Heart left ventricle (tissue), 16 donors: ENCODE data around the gene SLC39A13. TPM values are rescaled to one million over a fixed set of nuclear protein-coding genes. Genes with fewer than 3 reads are reported as not detected.

ENCODE experiments used
- ATAC-seq, 4 donors: fragments of 200-7000 bp; cut with Tn5 transposase; one replicate each; pipeline ENCODE4 v1.9.1; 2020 to 2022; ENCODE audit warnings: moderate library complexity in 4 of 4, mild to moderate bottlenecking in 3 of 4, moderate number of reproducible peaks in 1 of 4
- DNase-seq, 5 donors: peaks; one replicate each; pipeline ENCODE4 v3.0.0-alpha.2; 2020
- H3K27ac ChIP-seq, 12 donors: fragments of 200-600 bp; sonication (generic) in 4 of 12; one replicate each; pipeline versions ENCODE4 v1.5.0 to v1.8.0; 2016 to 2022; ENCODE audit warnings: mild to moderate bottlenecking in 2 of 12
- H3K27me3 ChIP-seq, 9 donors: fragments of 200-600 bp; sonication (generic) in 2 of 9; one replicate each; pipeline versions ENCODE4 v1.5.1 to v1.8.0; 2016 to 2022; ENCODE audit warnings: mild to moderate bottlenecking in 3 of 9
- H3K36me3 ChIP-seq, 9 donors: fragments of 200-600 bp; sonication (generic) in 2 of 9; one replicate each; pipeline versions ENCODE4 v1.5.0 to v1.8.0; 2018 to 2022; ENCODE audit warnings: mild to moderate bottlenecking in 2 of 9
- H3K4me1 ChIP-seq, 12 donors: fragments of 200-600 bp; sonication (generic) in 4 of 12; one replicate each; pipeline versions ENCODE4 v1.5.0 to v1.8.0; 2016 to 2022; ENCODE audit warnings: mild to moderate bottlenecking in 3 of 12
- H3K4me3 ChIP-seq, 12 donors: fragments of 200-600 bp; sonication (generic) in 4 of 12; one replicate each; pipeline versions ENCODE4 v1.5.0 to v1.8.0; 2017 to 2022; ENCODE audit warnings: mild to moderate bottlenecking in 9 of 12, moderate library complexity in 4 of 12
- H3K9me3 ChIP-seq, 12 donors: fragments of 200-600 bp; sonication (generic) in 4 of 12; one replicate each; pipeline versions ENCODE4 v1.5.0 to v1.8.0; 2016 to 2022; ENCODE audit warnings: mild to moderate bottlenecking in 1 of 12
- CTCF ChIP-seq, 12 donors: fragments of 200-600 bp; sonication (generic) in 4 of 12; IDR thresholded peaks; one replicate each; pipeline versions ENCODE4 v1.5.0 to v1.8.0; 2018 to 2022; ENCODE audit warnings: antibody characterized with exemption in 12 of 12, mild to moderate bottlenecking in 5 of 12
- POLR2A ChIP-seq, 2 donors: fragments of 450-650 bp; IDR thresholded peaks; one replicate each; pipeline ENCODE4 v1.6.1; 2017; ENCODE audit warnings: antibody characterized with exemption in 2 of 2, mild to moderate bottlenecking in 2 of 2, moderate library complexity in 2 of 2
- WGBS, 4 donors: extraction: QIAGEN DNeasy Blood & Tissue Kit in 2 of 4; methylation state at CpG; one replicate each; pipeline versions ENCODE4 v1.1.5 to v1.1.7; 2013 to 2018; 5-methylcytosine and 5-hydroxymethylcytosine counted together
- intact Hi-C, 10 donors: fragments of 100-400 bp; cut with DNase I; formaldehyde crosslinking; loops; one replicate each; pipeline versions ENCODE4 v1.11.1 to v1.14.2; 2022
- polyA plus RNA-seq, 2 donors: library from polyadenylated mRNA; stranded (reverse); fragments of 200-250 nt; gene quantifications; one replicate each; pipeline ENCODE4 v1.2.3, GENCODE V29; 2013
- total RNA-seq, 9 donors: library from RNA; depleted of rRNA in 2 of 9; stranded (reverse); fragments of >200 nt in 2 of 9; fragmentation: NEBNext Ultra II Directional in 3 of 9; extraction: Animal tissue kit (Norgen Biotek cat#: 25700) in 3 of 9; gene quantifications; one replicate each; pipeline versions ENCODE4 v1.1.0 to v1.2.4, GENCODE V29; 2016 to 2023
- donor health status: ischemic (EF 13 %, LVEDD 7.1; RV severe dilation, severe dysfunction).
- donor health status: healthy with polysubstance abuse.
- donor health status: DM: no; HTN: yes; CAD: no.
- donor health status: DM: no; HTN: no; CAD: no.
- donor health status: ischemic (EF 25% LVEDD 6.9; RV normal size, moderate dysfunction).
- donor health status: ischemic (EF 25% LVEDD 5.7; RV mildly dilated, moderate dysfunction).
- donor health status: healthy.
- donor health status: DM: yes; HTN: yes; CAD: no.
- donor health status: ischemic (EF 35%, LVEDD 5.7; RV mildly dilated, moderate dysfunction).
- donor health status: nonischemic (EF 11% LVEDD 7.7; RV severe dilation, severe dysfunction).
- donor health status: DM: yes; HTN: yes; CAD: no.
- donor health status: PGD.
- donor health status: ischemic (EF 29% LVEDD 5.4; RV normal size, mild dysfunction).
- donor health status: nonischemic (EF 23%, LVEDD 6.1; RV moderate dilation, normal function).

SLC39A13 gene
- total and polyA plus RNA-seq, 11 donors, result 33.5 to 97.3 (median 48.1) TPM

- peak overlapping the region in 5 of 12 donors; percentile 17 to 76 (median 48) for H3K27ac ChIP-seq
- intact Hi-C loops, result no loop called here
- TF ChIP-seq CTCF (IDR thresholded peaks at IDR 0.05) (no peak), POLR2A (IDR thresholded peaks at IDR 0.05) (no peak)
- 77 to 82% (median 80%) methylated on average over 12 of the region's 12 CpGs for WGBS, 4 donors
- H3K36me3 ChIP-seq, result no peaks in the 10 kb centered on the region
- no peak overlapping the region for H3K4me3 ChIP-seq
- ATAC-seq (peak in 2 of 4 donors; percentile 18 to 33), DNase-seq (peak in 1 of 5 donors; percentile 9)
- no peaks in the 10 kb centered on the region for H3K27me3 ChIP-seq
- no peaks in the 10 kb centered on the region for H3K9me3 ChIP-seq
- H3K4me1 ChIP-seq, result peaks cover 0 to 13% (median 0%) of the 10 kb centered on the region in 12 donors
These were observed 34.8 kb downstream of the SLC39A13 start for GRCh38 chr11:47443028-47443700.

- H3K9me3 ChIP-seq, result no peaks in the 10 kb centered on the region
- H3K4me3 ChIP-seq, result no peak overlapping the region
- TF ChIP-seq CTCF (IDR thresholded peaks at IDR 0.05), result no peak
- no peak for TF ChIP-seq POLR2A (IDR thresholded peaks at IDR 0.05)
- WGBS, 4 donors, result 69 to 84% (median 78%) methylated on average over 3 of the region's 3 CpGs
- no peaks in the 10 kb centered on the region for H3K27me3 ChIP-seq
- no peak overlapping the region for H3K27ac ChIP-seq
- ATAC-seq (no peak), DNase-seq (no peak)
- peaks cover 0 to 16% (median 2%) of the 10 kb centered on the region in 12 donors for H3K4me1 ChIP-seq
- intact Hi-C loops, result no loop called here
- H3K36me3 ChIP-seq, result no peaks in the 10 kb centered on the region
These were observed 35.4 kb downstream of the SLC39A13 start for GRCh38 chr11:47443817-47444216.

- 92 to 95% (median 94%) methylated on average over 4 of the region's 4 CpGs for WGBS, 4 donors
- Histone ChIP-seq H3K9me3 (no peaks in the 10 kb centered on the region), H3K4me3 (no peak overlapping the region), H3K27ac (no peak overlapping the region), H3K4me1 (peaks cover 0 to 24% (median 2%) of the 10 kb centered on the region in 12 donors), H3K36me3 (no peaks in the 10 kb centered on the region), H3K27me3 (no peaks in the 10 kb centered on the region)
- no peak for TF ChIP-seq POLR2A (IDR thresholded peaks at IDR 0.05)
- no peak for TF ChIP-seq CTCF (IDR thresholded peaks at IDR 0.05)
- intact Hi-C loops, result no loop called here
- DNase-seq, result no peak
- ATAC-seq, result no peak
These were observed 37.5 kb downstream of the SLC39A13 start for GRCh38 chr11:47445840-47446239.

GRCh38 chr11:47446833-47447232 is 38.4 kb downstream of the SLC39A13 start:
- Histone ChIP-seq H3K4me1 (peaks cover 0 to 24% (median 2%) of the 10 kb centered on the region in 12 donors), H3K27me3 (no peaks in the 10 kb centered on the region), H3K4me3 (no peak overlapping the region), H3K9me3 (no peaks in the 10 kb centered on the region), H3K36me3 (no peaks in the 10 kb centered on the region), H3K27ac (no peak overlapping the region)
- ATAC-seq (no peak), DNase-seq (no peak)
- intact Hi-C loops, result no loop called here
- TF ChIP-seq CTCF (IDR thresholded peaks at IDR 0.05) (no peak), POLR2A (IDR thresholded peaks at IDR 0.05) (no peak)
- 90 to 95% (median 93%) methylated on average over 8 to 9 of the region's 9 CpGs for WGBS, 4 donors
